ENCODE data around the gene SFMBT1.

Gene SFMBT1

GRCh38 chr3:53079791-53080555 lies 34.1 kb upstream of the SFMBT1 start:
- TF ChIP-seq CTCF (IDR thresholded peaks at IDR 0.05; ENCODE audit: borderline replicate concordance, control extremely low read depth, extremely low read depth, insufficient read depth, missing control alignments): no peak
- DNase-seq (ENCODE audit: low spot score): no peak
- in situ Hi-C loops (cut with MboI; ENCODE audit: low sequenced_read_pairs, unreplicated experiment): loop anchor here (10.0 kb wide), 1 partner anchor 235 kb away; no protein-coding TSS in a partner anchor

GRCh38 chr3:53079147-53079546 lies 33.3 kb upstream of the SFMBT1 start:
- in situ Hi-C loops (cut with MboI; ENCODE audit: low sequenced_read_pairs, unreplicated experiment): loop anchor here (10.0 kb wide), 1 partner anchor 234 kb away; no protein-coding TSS in a partner anchor
- no peak for DNase-seq (ENCODE audit: low spot score)
- no peak for TF ChIP-seq CTCF (IDR thresholded peaks at IDR 0.05; ENCODE audit: borderline replicate concordance, control extremely low read depth, extremely low read depth, insufficient read depth, missing control alignments)

- DNase-seq (ENCODE audit: low spot score): no peak
- no peak for TF ChIP-seq CTCF (IDR thresholded peaks at IDR 0.05; ENCODE audit: borderline replicate concordance, control extremely low read depth, extremely low read depth, insufficient read depth, missing control alignments)
- in situ Hi-C loops (cut with MboI; ENCODE audit: low sequenced_read_pairs, unreplicated experiment): loop anchor here (10.0 kb wide), 1 partner anchor 234 kb away; no protein-coding TSS in a partner anchor
Measured at GRCh38 chr3:53078656-53079055, 32.8 kb upstream of the SFMBT1 start.

- no peak for TF ChIP-seq CTCF (IDR thresholded peaks at IDR 0.05; ENCODE audit: borderline replicate concordance, control extremely low read depth, extremely low read depth, insufficient read depth, missing control alignments)
- in situ Hi-C loops (cut with MboI; ENCODE audit: low sequenced_read_pairs, unreplicated experiment): loop anchor here (10.0 kb wide), 1 partner anchor 233 kb away; no protein-coding TSS in a partner anchor
- no peak for DNase-seq (ENCODE audit: low spot score)
Measured at GRCh38 chr3:53077476-53078220, 31.8 kb upstream of the SFMBT1 start.

GRCh38 chr3:53075743-53076140 lies 29.9 kb upstream of the SFMBT1 start:
- in situ Hi-C loops (cut with MboI; ENCODE audit: low sequenced_read_pairs, unreplicated experiment): loop anchor here (10.0 kb wide), 1 partner anchor 231 kb away; no protein-coding TSS in a partner anchor
- no peak for DNase-seq (ENCODE audit: low spot score)
- TF ChIP-seq CTCF (IDR thresholded peaks at IDR 0.05; ENCODE audit: borderline replicate concordance, control extremely low read depth, extremely low read depth, insufficient read depth, missing control alignments): no peak
